IPS-NIHi11 (cell line): Measurements from ENCODE around the gene MYH7B.

ENCODE experiments used
- DNase-seq: peaks from one replicate; pipeline ENCODE4 v3.0.0; 2012; ENCODE audit warnings: mixed read lengths, low spot score

The MYH7B gene

DNA sequence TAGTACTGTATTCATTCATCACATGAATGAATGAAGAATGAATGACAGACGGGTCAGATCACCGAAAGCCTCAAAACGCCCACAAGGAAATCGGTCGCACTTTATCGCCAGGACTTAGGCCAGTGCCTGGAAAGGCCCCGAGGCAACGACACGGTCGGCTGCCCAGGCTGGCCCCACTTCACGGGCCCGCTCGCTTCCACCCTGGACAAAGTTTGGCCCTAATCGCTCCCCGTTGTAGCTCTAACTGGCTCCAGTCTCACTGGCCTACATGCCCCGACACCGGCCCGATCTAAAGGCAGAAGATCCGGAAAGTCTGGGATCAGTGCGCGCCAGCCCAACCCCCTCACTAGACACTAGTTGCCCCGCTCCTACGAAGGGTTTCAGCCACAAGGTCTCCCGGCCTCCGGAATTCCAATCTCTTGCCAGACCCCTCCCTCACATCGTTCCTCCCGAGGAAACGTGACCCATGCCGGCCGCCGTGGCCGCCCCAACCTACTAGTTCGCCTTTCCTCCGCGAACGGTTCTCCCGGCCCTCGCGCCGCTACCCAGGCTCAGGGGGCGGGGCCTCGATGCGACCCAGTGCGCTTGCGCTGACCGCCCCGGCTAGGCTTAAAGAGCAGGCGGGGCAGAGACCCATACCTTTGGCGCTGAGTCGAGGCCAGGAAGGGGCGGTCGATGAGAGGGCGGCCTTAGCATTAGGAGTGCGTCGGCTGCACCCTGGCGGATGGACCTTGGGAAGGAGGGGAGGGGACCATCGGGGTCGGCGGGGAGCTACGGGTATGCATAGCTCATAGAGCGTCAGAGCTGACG, at the start of gene MYH7B, which contains the start of gene GSS:
TSS of gene MYH7B (plus strand) at position 638 of the 810 bp plus-strand sequence. CDS start 22,138 bp downstream, outside the sequence.
TSS of gene GSS (minus strand) at position 576 of the 810 bp plus-strand sequence. CDS start 3,954 bp downstream, outside the sequence.
- peak; percentile 97 for DNase-seq

DNA sequence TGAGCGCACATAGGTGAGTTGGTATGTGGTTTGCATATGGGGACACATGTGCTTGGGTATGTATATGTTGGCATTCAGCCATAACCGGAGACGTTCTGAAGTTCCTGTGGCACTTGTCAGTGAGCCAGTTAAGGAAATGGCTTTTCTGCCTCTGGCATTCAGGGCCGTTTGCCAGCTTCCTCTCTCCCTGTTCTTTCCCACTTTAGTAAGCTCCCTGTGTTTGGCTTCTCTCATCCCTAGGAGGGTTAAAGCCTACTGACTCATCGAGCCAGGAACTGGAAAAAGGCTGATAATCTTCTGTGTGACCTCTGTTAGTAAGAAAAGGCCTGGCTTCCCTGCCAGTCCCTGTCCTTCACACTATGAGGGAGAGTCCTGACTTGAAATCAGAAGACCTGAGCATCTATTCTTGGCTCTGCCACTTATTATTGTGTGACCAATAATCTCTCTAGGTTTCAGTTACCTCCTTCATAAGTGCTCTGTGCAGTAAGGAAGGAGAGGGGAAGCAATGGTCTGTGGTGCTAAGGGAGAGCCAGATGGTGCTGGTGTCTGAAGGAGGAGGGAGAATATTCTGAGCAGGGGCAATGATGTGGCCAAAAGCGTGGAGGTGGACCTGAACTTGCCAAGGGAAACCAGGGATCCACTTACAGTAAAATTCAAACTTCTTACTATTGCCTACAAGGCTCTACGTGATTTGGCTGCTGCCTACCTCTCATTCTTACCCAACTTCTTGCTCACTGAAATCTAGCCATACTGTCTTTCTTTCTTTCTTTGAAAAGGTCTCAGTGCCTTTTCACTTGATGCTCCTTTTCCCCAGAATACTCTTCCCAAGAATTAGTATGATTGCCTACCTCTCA, 47.8 kb upstream of the MYH7B start:
- DNase-seq = peak; percentile 22

DNA sequence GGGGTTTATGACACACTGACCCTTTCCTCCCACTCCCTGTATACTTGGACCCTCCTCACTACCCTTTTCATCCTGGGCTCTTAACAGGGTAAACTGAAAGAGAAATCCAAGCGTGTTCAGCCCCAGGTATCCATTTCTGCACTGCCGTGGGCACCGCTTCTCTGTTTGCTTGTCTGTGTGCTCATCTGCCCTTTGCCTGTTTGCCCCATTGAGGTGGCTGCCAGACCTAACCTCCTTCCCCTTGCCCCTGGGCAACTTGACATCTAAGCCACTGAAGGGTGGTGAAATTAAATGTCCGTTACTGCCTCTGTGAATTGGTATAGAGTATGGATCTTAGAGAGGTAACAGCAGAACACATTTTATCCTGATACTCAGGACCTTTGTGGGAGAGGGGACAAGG, 40.5 kb upstream of the MYH7B start:
- no peak for DNase-seq

DNA sequence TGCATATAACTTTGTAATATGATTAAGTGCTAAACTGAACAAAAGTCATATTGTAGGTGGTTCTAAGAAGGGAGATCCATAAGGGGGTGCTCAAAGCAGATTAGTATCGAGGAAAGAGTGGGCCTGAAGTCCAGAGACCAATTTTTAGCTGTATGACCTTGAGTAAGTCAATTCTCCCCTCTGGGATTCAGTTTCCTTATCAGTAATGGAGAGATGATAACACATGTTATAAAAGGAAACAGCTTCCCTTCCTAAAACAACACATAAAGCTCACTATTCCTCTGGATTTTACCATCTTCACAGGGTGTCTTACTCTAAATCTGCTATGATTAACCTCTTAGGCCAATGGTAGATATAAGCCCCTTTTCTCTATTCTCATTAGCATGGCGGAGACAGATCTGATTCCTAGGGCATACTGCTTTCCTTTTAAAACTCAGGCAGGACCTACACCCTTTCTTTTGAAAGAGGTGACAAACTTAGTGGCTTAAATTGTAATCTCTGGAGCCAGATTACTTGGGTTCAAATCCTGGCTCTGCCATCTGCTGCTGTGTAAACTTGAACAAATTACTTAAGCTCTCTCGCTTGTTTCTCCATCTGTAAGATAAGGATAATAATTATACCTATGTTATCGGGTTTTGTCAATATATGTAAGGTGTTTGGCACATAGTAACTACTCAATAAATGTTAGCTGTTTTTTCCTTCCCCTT, 39.8 kb upstream of the MYH7B start:
- no peak for DNase-seq

DNA sequence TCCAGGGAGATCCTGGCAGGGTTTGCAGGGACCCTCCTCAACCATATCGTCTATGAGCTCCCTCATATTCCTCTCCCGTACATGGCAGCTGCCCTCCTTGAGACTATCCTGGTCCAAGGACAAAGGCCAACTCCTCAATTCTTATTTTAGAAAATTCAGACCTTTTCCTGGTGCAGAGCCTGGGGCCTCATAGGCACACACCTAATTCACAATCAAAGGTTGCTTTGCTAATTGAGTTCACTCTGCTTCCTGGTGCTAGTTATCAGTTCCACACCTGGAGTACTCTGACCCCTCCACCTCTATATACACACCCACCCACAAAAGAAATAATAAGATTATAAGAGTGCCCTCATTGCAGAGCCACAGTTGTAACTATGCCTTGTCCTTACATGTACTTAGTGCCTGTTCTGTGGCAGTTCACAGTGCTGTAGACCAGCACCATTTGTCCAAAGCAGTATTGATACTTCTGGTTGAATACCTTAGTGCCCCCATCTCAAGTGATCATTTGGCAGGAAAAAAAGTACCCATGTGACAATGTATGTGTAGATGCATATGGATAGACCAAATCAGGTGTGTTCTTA, 38.8 kb upstream of the MYH7B start:
- no peak for DNase-seq

DNA sequence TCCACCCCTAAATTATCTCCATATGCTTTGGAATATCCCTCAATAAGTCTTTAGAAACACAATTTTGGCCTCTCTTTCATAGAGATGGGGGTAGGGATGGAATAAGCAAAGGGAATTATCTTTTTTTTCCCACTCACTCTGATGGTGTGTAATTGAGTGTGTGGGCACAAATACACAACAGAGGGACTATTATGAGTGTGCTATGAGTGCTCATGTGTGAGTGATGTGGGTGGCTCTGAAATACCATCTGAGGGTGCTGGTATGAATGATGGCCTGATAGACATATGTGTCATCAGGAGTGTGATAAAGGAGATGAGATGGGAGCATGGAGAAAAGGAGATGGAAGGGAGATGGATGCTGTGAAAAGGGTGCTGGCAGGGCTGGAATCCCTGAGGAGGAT, 35.6 kb upstream of the MYH7B start:
- no peak for DNase-seq

DNA sequence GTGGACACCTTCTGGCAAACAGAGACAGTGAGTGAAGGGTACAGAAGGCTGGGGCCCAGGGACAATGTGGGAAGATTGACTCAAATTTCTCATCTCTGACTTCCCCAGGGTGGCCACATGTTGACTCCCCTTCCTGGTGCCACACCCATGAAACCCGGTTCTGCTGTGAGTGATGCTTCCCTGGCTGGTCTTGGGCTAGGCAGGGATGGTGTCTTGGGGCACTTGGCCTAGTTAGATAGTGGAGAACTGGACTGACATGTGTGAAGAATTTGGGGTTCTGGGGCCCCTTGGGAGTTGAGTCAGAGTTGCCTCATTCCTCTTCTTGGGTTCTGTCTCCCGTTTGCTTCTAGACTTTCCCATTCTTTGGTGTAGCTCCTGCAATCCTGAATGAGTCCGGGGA, 34.2 kb upstream of the MYH7B start:
- no peak for DNase-seq

DNA sequence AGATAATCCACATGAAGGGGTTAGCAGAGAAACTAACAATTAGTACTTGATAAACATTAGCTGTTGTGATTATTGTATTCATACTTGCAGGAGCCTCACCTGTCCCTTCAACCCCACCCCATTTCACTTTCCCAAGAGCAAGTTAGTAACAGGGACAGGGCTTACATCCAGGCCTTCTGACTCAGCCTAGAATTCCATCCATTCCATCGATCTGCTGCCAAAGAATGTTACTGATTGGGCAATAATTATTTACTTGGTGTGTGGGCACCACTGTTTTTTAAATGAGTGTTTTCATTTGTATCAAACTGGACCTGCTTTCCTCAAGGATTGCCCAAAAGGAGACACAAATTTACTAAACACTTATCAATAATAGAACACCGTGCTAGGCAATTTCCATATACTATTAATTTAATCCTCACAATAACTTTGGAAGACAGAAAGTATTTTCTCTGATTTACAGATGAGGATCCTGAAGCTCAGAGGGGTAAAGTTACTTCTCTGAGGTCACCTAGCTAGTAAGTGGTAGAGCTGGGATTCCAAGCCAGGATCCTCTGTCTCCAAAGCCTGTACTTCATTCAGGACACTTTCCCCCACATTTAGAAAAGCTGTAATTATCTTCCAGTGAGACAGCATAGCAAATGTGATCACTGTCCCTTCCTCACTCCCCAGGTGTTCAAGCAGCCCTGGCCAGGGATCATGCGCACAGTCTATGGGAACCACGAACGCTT, 32.9 kb upstream of the MYH7B start:
- peak; percentile 22 for DNase-seq

DNA sequence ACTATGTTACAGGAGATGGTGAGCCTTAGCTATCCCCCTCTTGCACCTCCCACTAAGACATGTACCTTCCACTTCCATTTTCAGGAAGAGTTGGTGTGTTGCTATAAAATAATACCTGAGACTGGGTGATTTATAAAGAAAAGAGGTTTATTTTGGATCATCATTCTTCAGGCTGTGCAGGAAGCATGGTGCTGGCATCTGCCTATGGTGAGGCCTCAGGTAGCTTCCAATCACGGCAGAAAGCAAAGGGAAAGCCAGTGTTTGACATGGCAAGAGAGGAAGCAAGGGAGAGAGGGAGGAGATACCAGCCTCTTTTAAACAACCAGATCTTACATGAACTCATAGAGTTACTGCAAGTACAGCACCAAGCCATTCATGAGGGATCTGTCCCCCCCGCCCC, 32.3 kb upstream of the MYH7B start:
- no peak for DNase-seq

DNA sequence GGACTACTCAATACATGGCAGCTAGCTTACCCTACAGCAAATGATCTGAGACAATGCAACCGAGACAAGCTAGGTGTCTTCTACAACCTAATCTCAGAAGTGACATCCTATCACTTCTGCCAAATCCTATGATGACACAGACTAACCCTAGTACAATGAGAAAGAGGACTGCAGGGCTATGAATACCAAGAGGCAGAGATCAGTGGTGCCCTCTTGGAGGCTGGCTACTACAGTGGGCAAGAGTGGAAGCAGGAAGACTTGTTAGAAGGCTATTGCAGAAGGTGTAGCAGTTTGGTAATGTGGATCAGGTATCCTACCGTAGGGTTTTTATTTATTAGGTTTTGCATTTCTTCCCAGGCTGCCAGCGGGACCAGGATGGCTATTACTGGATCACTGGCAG, 30.3 kb upstream of the MYH7B start:
- DNase-seq = no peak

DNA sequence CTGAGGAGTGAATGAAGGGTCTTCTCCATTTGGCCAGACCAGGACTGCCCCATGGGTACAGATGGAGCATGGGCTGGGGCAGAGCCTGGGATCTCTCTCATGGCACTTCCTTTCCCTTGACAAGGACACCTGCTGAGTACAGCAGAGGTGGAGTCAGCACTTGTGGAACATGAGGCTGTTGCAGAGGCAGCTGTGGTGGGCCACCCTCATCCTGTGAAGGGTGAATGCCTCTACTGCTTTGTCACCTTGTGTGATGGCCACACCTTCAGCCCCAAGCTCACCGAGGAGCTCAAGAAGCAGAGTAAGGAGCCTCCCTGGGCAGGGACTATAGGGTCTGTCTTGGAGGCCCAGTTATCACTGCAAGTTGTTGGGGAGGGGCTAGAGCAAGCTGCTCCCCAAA, 29.7 kb upstream of the MYH7B start:
- DNase-seq = no peak

DNA sequence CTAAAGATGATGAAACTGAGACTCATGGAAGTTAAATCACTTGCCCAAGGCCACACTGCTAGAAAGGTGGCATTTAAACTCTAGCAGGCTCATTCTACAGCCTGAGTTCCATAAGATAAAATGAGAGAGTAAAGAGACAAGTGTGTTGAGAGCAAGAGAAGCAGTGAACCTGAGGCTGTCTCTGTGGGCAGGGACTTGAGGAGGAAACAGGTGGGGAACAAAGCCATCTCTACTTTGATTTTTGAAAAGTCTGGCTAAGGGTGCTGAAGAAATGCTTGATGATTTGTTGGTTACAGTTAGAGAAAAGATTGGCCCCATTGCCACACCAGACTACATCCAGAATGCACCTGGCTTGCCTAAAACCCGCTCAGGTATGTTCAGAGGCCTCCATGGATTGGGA, 29.1 kb upstream of the MYH7B start:
- no peak for DNase-seq

DNA sequence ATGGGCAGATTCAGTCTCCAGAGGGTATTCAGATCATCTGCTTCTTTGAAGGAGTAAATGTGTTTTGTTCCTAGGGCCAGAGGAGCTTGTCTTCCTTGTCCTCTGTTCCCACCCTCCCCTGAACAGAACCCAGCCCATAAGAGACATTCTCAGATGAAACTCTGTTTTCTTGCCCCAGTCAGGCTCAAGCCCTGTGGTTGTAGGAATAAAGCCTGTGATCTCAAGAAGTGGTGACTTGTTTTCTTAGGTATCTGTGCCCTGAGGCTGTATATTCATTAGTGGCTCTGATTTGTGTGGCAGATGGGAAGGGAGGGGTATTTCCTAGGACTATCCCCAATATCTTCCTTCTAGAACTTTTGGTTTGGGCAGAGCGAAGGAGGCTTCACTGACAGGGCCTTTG, 27.9 kb upstream of the MYH7B start:
- no peak for DNase-seq

DNA sequence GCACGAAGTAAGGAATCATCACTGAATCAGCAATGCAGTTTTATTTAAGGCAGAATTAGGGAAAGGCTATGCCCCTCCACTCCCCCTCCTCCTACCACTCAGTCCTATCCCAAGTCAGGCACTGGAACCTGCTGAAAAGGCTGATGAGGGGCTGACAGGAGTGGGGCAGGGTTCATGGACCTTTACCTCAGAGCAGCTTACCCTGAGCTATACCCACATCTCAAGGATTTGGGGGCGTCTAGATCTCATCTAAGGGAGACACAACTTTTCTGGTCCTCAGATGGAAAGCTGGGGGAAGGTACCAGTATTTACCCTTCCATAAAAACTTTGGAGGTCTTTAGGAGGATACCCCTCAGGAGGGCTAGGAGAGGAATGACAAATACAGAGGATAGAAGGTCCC, 27.3 kb upstream of the MYH7B start:
- no peak for DNase-seq

DNA sequence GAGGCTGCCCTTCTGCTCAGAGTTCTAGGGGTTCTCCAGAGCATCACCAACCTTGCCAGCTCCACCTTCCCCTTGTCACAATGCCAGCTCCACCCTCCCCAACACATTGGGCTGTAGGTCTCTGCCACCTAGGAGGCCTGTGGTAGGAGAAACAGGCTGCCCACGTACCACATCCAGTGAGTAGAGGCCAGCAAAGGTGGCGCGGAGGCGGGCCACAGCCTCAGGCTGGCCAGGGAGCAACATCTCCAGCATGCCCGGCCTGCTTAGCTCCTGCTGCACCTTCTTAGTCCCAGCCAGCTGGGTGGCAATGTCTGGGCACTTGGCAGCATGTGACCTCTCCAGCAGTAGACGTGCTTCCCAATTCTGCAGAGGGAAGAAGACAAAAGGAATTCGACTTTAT, 23.9 kb upstream of the MYH7B start:
- DNase-seq = no peak

DNA sequence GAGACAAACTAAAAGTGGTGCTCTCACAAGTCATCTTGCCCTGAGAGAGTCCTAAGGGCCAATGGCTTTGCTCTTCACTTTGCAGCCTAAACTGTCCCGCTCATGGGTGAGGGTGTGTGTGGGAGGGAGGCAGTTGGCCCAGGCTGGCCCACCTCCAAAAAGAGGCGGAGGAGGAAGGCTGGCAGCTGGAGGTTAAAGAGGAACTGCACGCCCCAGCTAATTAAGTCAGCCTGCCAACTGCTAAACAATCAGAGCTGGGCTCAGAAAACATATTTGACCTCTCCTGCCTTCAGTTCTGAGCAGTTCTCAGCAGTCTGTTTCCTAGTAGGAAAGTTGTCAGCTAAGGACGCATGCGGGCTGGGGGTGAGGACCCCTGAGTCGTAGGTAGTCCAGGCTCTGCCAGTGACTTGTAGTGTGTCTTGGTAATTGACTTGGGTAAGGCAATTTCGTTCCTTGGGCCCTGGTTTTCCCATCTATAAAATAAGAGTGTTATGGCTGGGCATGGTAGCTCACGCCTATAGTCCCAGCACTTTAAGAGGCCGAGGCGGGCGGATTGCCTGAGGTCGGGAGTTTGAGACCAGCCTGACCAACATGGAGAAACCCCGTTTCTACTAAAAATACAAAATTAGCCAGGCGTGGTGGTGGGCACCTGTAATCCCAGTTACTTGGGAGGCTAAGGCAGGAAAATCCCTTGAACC, 17.1 kb upstream of the MYH7B start:
- no peak for DNase-seq

DNA sequence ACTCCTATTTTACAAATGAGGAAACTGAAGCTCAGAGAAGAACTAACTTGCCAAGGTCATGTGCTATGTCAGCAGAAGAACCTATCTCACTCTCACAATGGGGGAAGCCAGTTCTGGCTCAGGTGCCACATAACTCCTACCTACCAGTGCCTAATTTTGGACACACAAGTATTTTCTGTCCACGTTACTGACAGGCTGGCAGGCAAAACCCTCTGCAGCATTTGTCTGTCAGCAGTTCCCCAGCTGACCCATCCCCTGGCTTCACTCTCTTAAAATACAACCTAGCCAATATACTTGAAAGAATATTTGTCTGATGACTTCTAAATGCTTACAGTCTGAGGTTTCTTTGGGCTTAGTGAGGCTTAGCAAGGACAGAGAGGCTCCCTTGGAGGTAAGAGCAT, 15.6 kb upstream of the MYH7B start:
- DNase-seq = no peak

DNA sequence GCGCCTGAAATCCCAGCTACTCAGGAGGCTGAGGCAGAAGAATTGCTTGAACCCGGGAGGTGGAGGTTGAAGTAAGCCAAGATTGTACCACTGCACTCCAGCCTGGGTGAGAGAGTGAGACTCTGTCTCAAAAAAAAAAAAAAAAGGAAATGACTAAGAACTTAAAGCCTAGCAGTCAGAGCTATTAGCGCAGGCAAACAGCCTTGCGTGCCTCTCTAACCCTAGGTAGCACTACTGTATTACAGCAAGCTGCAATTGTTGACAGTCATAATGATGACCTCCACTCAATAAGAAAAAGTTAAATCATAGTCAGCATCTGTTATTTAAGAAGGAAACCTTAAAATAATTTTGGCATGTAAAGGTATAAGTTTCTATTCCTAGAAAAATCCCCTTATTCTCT, 14.4 kb upstream of the MYH7B start:
- no peak for DNase-seq

DNA sequence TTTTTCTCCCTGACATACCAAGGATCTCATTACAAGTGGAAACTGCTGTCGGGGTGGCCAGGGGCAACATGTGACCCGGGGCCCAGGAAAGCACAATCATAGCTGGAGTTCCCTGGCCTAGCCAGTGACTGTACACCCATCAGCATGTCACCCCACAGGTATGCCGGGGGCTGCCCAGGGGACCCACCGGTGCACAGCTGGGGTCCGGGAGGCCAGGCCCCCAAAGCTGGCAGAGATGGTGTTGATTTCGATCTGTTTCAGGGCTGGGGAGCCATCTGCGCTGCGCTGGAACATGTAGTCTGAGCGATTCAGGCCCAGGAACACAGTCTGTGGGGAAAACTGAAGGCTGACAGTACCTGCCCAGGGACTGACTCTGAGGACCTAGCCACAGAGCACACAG, 13.4 kb upstream of the MYH7B start:
- DNase-seq = no peak

DNA sequence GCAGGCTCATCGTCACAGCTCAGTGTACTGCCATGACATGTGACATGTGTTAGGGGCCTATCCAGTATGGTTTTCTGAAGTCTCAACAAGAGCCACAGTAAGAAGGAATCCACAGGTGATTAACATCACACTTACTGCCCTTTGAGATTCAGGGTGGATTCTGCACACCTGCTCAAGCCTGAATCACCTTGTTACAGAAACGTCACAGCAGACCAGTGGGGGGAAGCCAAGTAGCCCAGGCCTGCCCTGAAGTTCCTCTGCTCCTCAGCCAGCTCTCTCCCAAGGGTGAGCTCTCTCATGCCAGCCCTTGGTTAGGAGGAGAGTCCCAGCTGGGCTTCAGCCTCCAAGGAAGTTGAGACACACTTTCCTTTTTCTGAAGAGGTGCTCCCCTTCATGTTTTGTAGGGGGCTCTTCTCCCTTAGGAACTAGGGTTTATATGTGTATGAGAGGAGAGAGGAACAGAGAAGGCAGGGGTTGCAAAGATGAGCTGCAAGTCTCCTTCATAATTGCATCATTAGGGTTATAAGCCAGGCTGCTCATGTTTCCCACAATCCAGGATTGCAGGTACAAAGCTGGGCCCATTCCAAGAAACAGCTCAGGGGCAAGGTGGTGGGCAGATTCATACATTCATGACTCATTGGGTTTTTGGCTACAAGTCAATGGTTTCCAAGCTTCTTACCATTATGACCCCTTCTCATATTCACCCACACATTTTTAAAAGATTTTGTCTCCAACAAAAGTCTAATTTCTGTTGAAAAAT, 11.7 kb upstream of the MYH7B start:
- DNase-seq = no peak
